ENCODE measurements around the gene ZNF684.
"Not testable (repeated sequence)": the region's sequence is repeated elsewhere in the genome, so short reads cannot be mapped to it uniquely, and the experiment has no call there.

Gene ZNF684

GRCh38 chr1:40562185-40562584 lies 30.7 kb downstream of the ZNF684 start:
- no peak for DNase-seq (ENCODE audit: extremely low read depth, insufficient read length)
- no peak overlapping the region for H3K4me3 ChIP-seq (replicated peaks; ENCODE audit: low read depth, low read length)
- no peak for TF ChIP-seq CTCF (IDR thresholded peaks at IDR 0.05; ENCODE audit: insufficient read depth, low read length, poor library complexity, severe bottlenecking)

GRCh38 chr1:40563266-40563665 lies 31.8 kb downstream of the ZNF684 start:
- no peaks in the 10 kb centered on the region for H3K27me3 ChIP-seq (replicated peaks; ENCODE audit: control insufficient read depth, insufficient read depth, low read length)
- no peak for TF ChIP-seq CTCF (IDR thresholded peaks at IDR 0.05; ENCODE audit: insufficient read depth, low read length, poor library complexity, severe bottlenecking)

More at GRCh38 chr1:40562185-40562584, 30.7 kb downstream of the ZNF684 start:
- Histone ChIP-seq H3K27me3 (replicated peaks; ENCODE audit: control insufficient read depth, insufficient read depth, low read length) (no peaks in the 10 kb centered on the region), H3K36me3 (ENCODE audit: control insufficient read depth, insufficient read depth, low read length) (no peaks in the 10 kb centered on the region)

GRCh38 chr1:40564506-40564905 lies 33.1 kb downstream of the ZNF684 start:
- Histone ChIP-seq H3K4me3 (replicated peaks; ENCODE audit: low read depth, low read length) (no peak overlapping the region), H3K27me3 (replicated peaks; ENCODE audit: control insufficient read depth, insufficient read depth, low read length) (no peaks in the 10 kb centered on the region), H3K36me3 (ENCODE audit: control insufficient read depth, insufficient read depth, low read length) (no peaks in the 10 kb centered on the region)
- DNase-seq (ENCODE audit: extremely low read depth, insufficient read length), result no peak
- TF ChIP-seq CTCF (IDR thresholded peaks at IDR 0.05; ENCODE audit: insufficient read depth, low read length, poor library complexity, severe bottlenecking), result no peak

More at GRCh38 chr1:40563266-40563665, 31.8 kb downstream of the ZNF684 start:
- H3K36me3 ChIP-seq (ENCODE audit: control insufficient read depth, insufficient read depth, low read length), result no peaks in the 10 kb centered on the region
- no peak overlapping the region for H3K4me3 ChIP-seq (replicated peaks; ENCODE audit: low read depth, low read length)
- no peak for DNase-seq (ENCODE audit: extremely low read depth, insufficient read length)

DNA sequence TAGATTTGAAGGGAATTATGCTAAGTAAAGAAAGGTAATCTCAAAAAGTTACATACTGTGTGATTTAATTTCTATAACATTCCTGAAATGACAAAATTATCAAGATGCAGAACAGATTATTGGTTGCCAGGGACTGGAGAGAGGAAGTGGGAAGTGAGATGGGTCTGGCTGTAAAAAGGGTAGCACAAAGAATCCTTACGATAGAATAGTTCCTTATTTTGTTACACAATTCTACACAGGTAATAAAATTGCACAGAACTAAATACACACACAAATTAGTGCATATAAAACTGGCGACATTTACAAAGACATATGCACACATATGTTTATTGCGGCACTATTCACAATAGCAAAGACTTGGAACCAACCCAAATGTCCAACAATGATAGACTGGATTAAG lies 33.5 kb downstream of the ZNF684 start:
- no peak for TF ChIP-seq CTCF (IDR thresholded peaks at IDR 0.05; ENCODE audit: insufficient read depth, low read length, poor library complexity, severe bottlenecking)
- H3K27me3 ChIP-seq (replicated peaks; ENCODE audit: control insufficient read depth, insufficient read depth, low read length), result no peaks in the 10 kb centered on the region
- no peaks in the 10 kb centered on the region for H3K36me3 ChIP-seq (ENCODE audit: control insufficient read depth, insufficient read depth, low read length)
- H3K4me3 ChIP-seq (replicated peaks; ENCODE audit: low read depth, low read length), result no peak overlapping the region
- no peak for DNase-seq (ENCODE audit: extremely low read depth, insufficient read length)

GRCh38 chr1:40567825-40568224 lies 36.4 kb downstream of the ZNF684 start:
- no peaks in the 10 kb centered on the region for H3K27me3 ChIP-seq (replicated peaks; ENCODE audit: control insufficient read depth, insufficient read depth, low read length)
- no peak overlapping the region for H3K4me3 ChIP-seq (replicated peaks; ENCODE audit: low read depth, low read length)
- TF ChIP-seq CTCF (IDR thresholded peaks at IDR 0.05; ENCODE audit: insufficient read depth, low read length, poor library complexity, severe bottlenecking), result no peak
- DNase-seq (ENCODE audit: extremely low read depth, insufficient read length), result no peak
- no peaks in the 10 kb centered on the region for H3K36me3 ChIP-seq (ENCODE audit: control insufficient read depth, insufficient read depth, low read length)

DNA sequence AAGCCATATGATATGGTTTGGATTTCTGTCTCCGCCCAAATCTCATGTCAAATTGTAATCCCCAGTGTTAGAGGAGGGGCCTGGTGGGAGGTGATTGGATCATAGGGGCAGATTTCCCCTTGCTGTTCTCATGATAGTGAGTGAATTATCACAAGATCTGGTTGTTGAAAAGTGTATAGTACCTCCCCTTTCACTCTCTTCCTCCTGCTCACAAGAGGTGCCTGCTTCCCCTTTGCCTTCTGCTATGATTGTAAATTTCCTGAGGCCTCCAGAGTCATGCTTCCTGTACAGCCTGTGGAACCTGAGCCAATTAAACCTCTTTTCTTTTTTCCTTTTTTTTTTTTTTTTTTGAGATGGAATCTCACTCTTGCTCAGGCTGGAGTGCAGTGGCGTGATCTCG lies 43.4 kb downstream of the ZNF684 start:
- not testable (repeated sequence) for H3K27me3 ChIP-seq (replicated peaks; ENCODE audit: control insufficient read depth, insufficient read depth, low read length); H3K4me3 ChIP-seq (replicated peaks; ENCODE audit: low read depth, low read length); H3K36me3 ChIP-seq (ENCODE audit: control insufficient read depth, insufficient read depth, low read length); DNase-seq (ENCODE audit: extremely low read depth, insufficient read length)

Measured in GM06990 (cell line).